HG03159 (cell line): ENCODE results near the gene SLC22A3.

Experiments used
- ATAC-seq: cut with Tn5 transposase; IDR thresholded peaks from one replicate; pipeline ENCODE4 v1.9.1; 2021; ENCODE audit warnings: mild to moderate bottlenecking, moderate library complexity; ENCODE audit not compliant: unreplicated experiment

SLC22A3 gene

GRCh38 chr6:160333841-160334240, 14.3 kb upstream of the SLC22A3 start:
- no peak for ATAC-seq

GRCh38 chr6:160336200-160336599, 12.0 kb upstream of the SLC22A3 start:
- ATAC-seq = no peak

- ATAC-seq = no peak
Measured at GRCh38 chr6:160337301-160337700, 10.9 kb upstream of the SLC22A3 start.

DNA sequence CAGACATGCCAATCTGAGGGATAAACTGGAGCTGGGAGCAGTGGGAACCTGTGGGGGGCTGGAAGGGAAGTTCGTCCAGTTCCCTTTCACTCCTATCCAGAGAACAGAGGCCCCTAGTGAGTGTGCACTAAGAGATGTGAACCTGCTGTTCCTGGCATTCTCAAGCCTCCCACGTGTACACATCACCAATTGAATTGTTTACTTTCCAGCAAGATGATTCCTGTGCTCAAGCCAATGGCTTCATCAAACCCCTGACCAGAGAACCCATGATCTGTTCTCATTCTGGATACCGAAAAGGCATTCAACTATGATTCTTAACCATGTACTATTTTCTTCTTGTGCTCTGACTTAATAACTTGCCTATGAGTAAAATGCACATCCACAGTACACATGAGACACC, 10.2 kb upstream of the SLC22A3 start:
- no peak for ATAC-seq

- no peak for ATAC-seq
Measured at GRCh38 chr6:160343144-160343543, 5.0 kb upstream of the SLC22A3 start.

DNA sequence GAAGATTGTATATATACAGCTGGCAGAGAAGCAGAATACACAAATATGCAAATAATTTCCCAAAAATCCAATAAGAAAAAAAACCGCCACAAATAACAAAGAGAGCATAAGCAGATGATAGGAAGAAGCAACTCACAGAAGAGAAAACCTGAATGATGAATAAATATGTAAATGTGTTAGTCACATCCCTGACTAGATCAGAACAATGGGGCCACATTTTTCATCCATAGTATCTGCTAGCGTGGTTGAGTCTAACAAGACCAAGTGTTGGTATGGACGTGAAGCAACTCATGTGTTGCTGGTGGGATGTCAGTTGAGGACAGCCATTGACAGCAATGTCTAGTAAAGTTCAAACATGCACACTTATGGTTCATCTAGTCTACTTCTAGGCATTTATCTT, 3.9 kb upstream of the SLC22A3 start:
- no peak for ATAC-seq

- no peak for ATAC-seq
Measured at GRCh38 chr6:160347259-160348222, 637 bp upstream of the SLC22A3 start.

- ATAC-seq = no peak
Measured at GRCh38 chr6:160349020-160349441, 853 bp downstream of the SLC22A3 start.

DNA sequence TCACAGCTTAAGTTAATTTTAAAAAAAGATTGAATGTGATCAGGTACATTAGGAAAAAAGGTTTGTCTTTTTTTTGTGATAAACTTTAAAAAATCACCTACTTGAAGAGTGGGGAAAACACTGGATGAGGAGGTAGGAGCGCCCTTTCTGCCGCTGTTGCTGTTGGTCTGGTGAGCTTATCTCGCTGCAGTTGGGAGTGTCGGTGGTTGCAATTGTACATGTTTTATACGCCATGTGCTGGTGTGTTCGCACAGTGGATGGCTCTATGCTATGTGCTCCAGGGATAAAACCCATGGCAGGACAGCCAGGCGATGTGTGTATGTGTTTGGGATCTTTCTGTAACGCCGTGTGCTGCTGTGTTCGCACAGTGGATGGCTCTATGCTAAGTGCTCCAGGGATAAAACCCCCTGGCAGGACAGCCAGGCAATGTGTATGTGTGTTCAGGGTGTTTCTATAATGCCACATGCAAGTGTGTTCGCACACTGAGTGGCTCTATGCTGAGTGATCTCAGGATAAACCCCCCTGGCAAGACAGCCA, 1.7 kb downstream of the SLC22A3 start:
- no peak for ATAC-seq

- ATAC-seq = no peak
Measured at GRCh38 chr6:160353950-160354496, 5.8 kb downstream of the SLC22A3 start.

- ATAC-seq = no peak
Measured at GRCh38 chr6:160355001-160355400, 6.8 kb downstream of the SLC22A3 start.

- no peak for ATAC-seq
Measured at GRCh38 chr6:160356074-160356744, 8.0 kb downstream of the SLC22A3 start.

GRCh38 chr6:160357088-160357487, 8.9 kb downstream of the SLC22A3 start:
- ATAC-seq = no peak

GRCh38 chr6:160358225-160359119, 10.3 kb downstream of the SLC22A3 start:
- no peak for ATAC-seq

- ATAC-seq = no peak
Measured at GRCh38 chr6:160360955-160361354, 12.8 kb downstream of the SLC22A3 start.

- no peak for ATAC-seq
Measured at GRCh38 chr6:160362556-160362955, 14.4 kb downstream of the SLC22A3 start.

DNA sequence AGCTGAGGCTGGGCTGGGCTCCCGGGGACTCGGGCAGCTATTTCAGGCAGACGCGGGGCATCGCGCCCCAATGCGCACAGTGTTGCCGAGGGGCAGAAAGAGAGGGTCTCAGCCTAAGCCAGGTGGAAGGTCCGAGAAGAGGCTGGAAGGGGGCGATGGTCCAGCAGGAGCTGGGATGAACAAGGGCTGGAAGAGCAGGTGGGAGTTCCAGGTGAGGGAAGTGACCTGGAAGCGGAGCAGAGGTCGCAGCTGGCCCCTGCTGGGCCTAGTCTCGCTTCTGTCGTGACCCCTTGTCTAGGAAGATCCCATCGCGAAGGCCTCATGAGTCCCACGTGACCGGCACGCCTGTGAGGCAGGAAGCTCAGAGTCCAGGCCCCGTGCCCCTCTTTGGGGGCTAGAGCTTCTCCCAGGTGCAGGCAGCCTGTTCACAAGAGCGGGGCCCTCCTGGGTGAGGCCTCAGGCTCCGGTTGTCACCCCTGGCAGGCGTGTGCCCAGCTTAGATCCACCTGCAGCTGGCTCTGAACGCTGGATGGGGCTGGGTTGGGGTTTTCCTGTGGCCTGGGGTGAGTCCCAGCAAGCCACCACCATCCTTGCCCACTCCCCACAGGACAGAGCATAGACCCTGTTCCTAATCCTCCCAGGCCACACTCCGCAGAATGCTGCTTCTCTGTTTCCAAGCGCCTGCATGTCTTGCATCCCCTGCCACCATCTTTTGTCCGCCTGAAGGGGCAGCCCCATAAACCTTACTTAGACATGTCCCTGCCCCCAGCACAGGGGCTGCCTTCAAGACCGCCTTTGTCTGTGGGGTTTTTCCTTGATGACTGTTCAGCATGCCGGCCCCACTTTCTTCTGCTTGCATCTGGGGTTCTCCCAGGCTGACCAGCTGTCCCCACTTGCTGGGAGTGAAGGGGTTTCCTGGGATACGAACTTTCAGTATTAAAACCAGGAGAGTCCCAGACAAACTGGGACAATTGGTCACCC, 15.1 kb downstream of the SLC22A3 start:
- ATAC-seq = no peak

GRCh38 chr6:160365117-160365516, 16.9 kb downstream of the SLC22A3 start:
- ATAC-seq = no peak

GRCh38 chr6:160367798-160368547, 19.8 kb downstream of the SLC22A3 start:
- ATAC-seq = no peak
